ENCODE data around the gene IGFBP4. TPM values are rescaled to one million over a fixed set of nuclear protein-coding genes. Genes with fewer than 3 reads are reported as not detected.

The IGFBP4 gene
- total RNA-seq, 2 donors from 2014 or later: 88.7 to 315 TPM

GRCh38 chr17:40490289-40490853, 47.1 kb downstream of the IGFBP4 start:
- DNase-seq (peak; percentile 30 to 52 (median 48)), ATAC-seq (peak; percentile 34)
- TF ChIP-seq, protein P1, sequence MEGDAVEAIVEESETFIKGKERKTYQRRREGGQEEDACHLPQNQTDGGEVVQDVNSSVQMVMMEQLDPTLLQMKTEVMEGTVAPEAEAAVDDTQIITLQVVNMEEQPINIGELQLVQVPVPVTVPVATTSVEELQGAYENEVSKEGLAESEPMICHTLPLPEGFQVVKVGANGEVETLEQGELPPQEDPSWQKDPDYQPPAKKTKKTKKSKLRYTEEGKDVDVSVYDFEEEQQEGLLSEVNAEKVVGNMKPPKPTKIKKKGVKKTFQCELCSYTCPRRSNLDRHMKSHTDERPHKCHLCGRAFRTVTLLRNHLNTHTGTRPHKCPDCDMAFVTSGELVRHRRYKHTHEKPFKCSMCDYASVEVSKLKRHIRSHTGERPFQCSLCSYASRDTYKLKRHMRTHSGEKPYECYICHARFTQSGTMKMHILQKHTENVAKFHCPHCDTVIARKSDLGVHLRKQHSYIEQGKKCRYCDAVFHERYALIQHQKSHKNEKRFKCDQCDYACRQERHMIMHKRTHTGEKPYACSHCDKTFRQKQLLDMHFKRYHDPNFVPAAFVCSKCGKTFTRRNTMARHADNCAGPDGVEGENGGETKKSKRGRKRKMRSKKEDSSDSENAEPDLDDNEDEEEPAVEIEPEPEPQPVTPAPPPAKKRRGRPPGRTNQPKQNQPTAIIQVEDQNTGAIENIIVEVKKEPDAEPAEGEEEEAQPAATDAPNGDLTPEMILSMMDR (IDR thresholded peaks at IDR 0.05): no peak
- peak in 1 of 3 donors; percentile 2 for TF ChIP-seq POLR2A (IDR thresholded peaks at IDR 0.05)
- Histone ChIP-seq H3K27me3 (no peaks in the 10 kb centered on the region), H3K4me3 (no peak overlapping the region), H3K4me1 (peaks cover 14% of the 10 kb centered on the region), H3K27ac (peak overlapping the region; percentile 55 to 87 (median 78)), H3K36me3 (replicated peaks in 1 of 2; ENCODE audit: insufficient read depth in 1 of 2, low read depth in 2 of 2) (no peaks in the 10 kb centered on the region), H3K9me3 (no peaks in the 10 kb centered on the region)
- WGBS, 2 donors: 34 to 38% methylated on average over 4 to 5 of the region's 5 CpGs
- intact Hi-C loops (cut with DNase I): no loop called here

- TF ChIP-seq POLR2A (IDR thresholded peaks at IDR 0.05): no peak
- TF ChIP-seq, protein P1 (IDR thresholded peaks at IDR 0.05): no peak
- ATAC-seq: no peak
- Histone ChIP-seq H3K27ac (peak overlapping the region; percentile 55 to 87 (median 78)), H3K4me1 (peaks cover 14% of the 10 kb centered on the region), H3K27me3 (no peaks in the 10 kb centered on the region), H3K9me3 (no peaks in the 10 kb centered on the region), H3K36me3 (replicated peaks in 1 of 2; ENCODE audit: insufficient read depth in 1 of 2, low read depth in 2 of 2) (no peaks in the 10 kb centered on the region), H3K4me3 (no peak overlapping the region)
- intact Hi-C loops (cut with DNase I): no loop called here
- 63 to 82% methylated on average over 2 of the region's 2 CpGs for WGBS, 2 donors
- DNase-seq: no peak
Observed at GRCh38 chr17:40490982-40491381, 47.7 kb downstream of the IGFBP4 start.

GRCh38 chr17:40491486-40491885, 48.2 kb downstream of the IGFBP4 start:
- 61 to 66% methylated on average over 6 to 7 of the region's 7 CpGs for WGBS, 2 donors
- intact Hi-C loops (cut with DNase I): no loop called here
- Histone ChIP-seq H3K4me3 (no peak overlapping the region), H3K36me3 (replicated peaks in 1 of 2; ENCODE audit: insufficient read depth in 1 of 2, low read depth in 2 of 2) (no peaks in the 10 kb centered on the region), H3K27ac (peak overlapping the region in 1 of 4 donors; percentile 87), H3K9me3 (no peaks in the 10 kb centered on the region), H3K27me3 (no peaks in the 10 kb centered on the region), H3K4me1 (peaks cover 14% of the 10 kb centered on the region)
- DNase-seq: no peak
- no peak for ATAC-seq
- no peak for TF ChIP-seq POLR2A (IDR thresholded peaks at IDR 0.05)

- peaks cover 14% of the 10 kb centered on the region for H3K4me1 ChIP-seq
- H3K9me3 ChIP-seq: no peaks in the 10 kb centered on the region
- WGBS, 2 donors: 37 to 66% methylated on average over 2 to 4 of the region's 4 CpGs
- no peak for ATAC-seq
- no peak for TF ChIP-seq POLR2A (IDR thresholded peaks at IDR 0.05)
- TF ChIP-seq, protein P1 (IDR thresholded peaks at IDR 0.05): no peak
- no peak overlapping the region for H3K4me3 ChIP-seq
- DNase-seq: no peak
- H3K36me3 ChIP-seq (replicated peaks in 1 of 2; ENCODE audit: insufficient read depth in 1 of 2, low read depth in 2 of 2): no peaks in the 10 kb centered on the region
- no peaks in the 10 kb centered on the region for H3K27me3 ChIP-seq
- intact Hi-C loops (cut with DNase I): no loop called here
- H3K27ac ChIP-seq: no peak overlapping the region
Observed at GRCh38 chr17:40493697-40494096, 50.4 kb downstream of the IGFBP4 start.

GRCh38 chr17:40495140-40495539, 51.9 kb downstream of the IGFBP4 start:
- ATAC-seq: no peak
- TF ChIP-seq POLR2A (IDR thresholded peaks at IDR 0.05): no peak
- TF ChIP-seq, protein P1 (IDR thresholded peaks at IDR 0.05): no peak

More at GRCh38 chr17:40495140-40495539, 51.9 kb downstream of the IGFBP4 start:
- intact Hi-C loops (cut with DNase I): no loop called here
- 70 to 73% methylated on average over 5 of the region's 5 CpGs for WGBS, 2 donors
- no peak overlapping the region for H3K27ac ChIP-seq
- H3K4me1 ChIP-seq: peaks cover 23% of the 10 kb centered on the region
- DNase-seq: no peak
- no peaks in the 10 kb centered on the region for H3K9me3 ChIP-seq
- no peak overlapping the region for H3K4me3 ChIP-seq
- no peaks in the 10 kb centered on the region for H3K36me3 ChIP-seq (replicated peaks in 1 of 2; ENCODE audit: insufficient read depth in 1 of 2, low read depth in 2 of 2)
- no peaks in the 10 kb centered on the region for H3K27me3 ChIP-seq

Measured in body of pancreas (tissue), 4 donors.